GM15510 (cell line): ENCODE data around the gene GAS2L2.

Experiments
- POLR2A ChIP-seq: IDR thresholded peaks from 3 replicates; pipeline ENCODE4 v1.6.1; 2011; ENCODE audit warnings: borderline replicate concordance; ENCODE audit not compliant: insufficient read length; ENCODE audit errors: extremely low read depth

GAS2L2 gene

GRCh38 chr17:35752945-35753764 is at the start of gene GAS2L2:
Gene GAS2L2 (minus strand): TSS chr17:35753239. CDS start chr17:35752850, 389 bp downstream.
- no peak for TF ChIP-seq POLR2A

- no peak for TF ChIP-seq POLR2A
Observed at GRCh38 chr17:35801583-35802224, 48.7 kb upstream of the GAS2L2 start.

GRCh38 chr17:35799942-35800341 is 46.9 kb upstream of the GAS2L2 start:
- no peak for TF ChIP-seq POLR2A

GRCh38 chr17:35797918-35798317 is 44.9 kb upstream of the GAS2L2 start:
- no peak for TF ChIP-seq POLR2A

- TF ChIP-seq POLR2A, result no peak
Observed at GRCh38 chr17:35797370-35797769, 44.3 kb upstream of the GAS2L2 start.

- no peak for TF ChIP-seq POLR2A
Observed at GRCh38 chr17:35796942-35797341, 43.9 kb upstream of the GAS2L2 start.

- TF ChIP-seq POLR2A, result no peak
Observed at GRCh38 chr17:35795871-35796265, 42.8 kb upstream of the GAS2L2 start.

- TF ChIP-seq POLR2A, result no peak
Observed at GRCh38 chr17:35795007-35795870, 42.2 kb upstream of the GAS2L2 start, which contains the start of gene MMP28. Gene MMP28 (minus strand): TSS chr17:35795641. CDS start chr17:35795377, 264 bp downstream.

- no peak for TF ChIP-seq POLR2A
Observed at GRCh38 chr17:35793257-35793656, 40.2 kb upstream of the GAS2L2 start.

GRCh38 chr17:35791681-35792350 is 38.8 kb upstream of the GAS2L2 start:
- no peak for TF ChIP-seq POLR2A

GRCh38 chr17:35790841-35791240 is 37.8 kb upstream of the GAS2L2 start:
- no peak for TF ChIP-seq POLR2A

- TF ChIP-seq POLR2A, result no peak
Observed at GRCh38 chr17:35788477-35789368, 35.7 kb upstream of the GAS2L2 start.

- TF ChIP-seq POLR2A, result no peak
Observed at GRCh38 chr17:35786941-35787432, 33.9 kb upstream of the GAS2L2 start.
